ENCODE measurements around the gene FLNB.

- TF ChIP-seq CTCF (IDR thresholded peaks at IDR 0.05) (no peak), POLR2A (IDR thresholded peaks at IDR 0.05) (no peak)
Measured at GRCh38 chr3:58163234-58163633, 155.0 kb downstream of the FLNB start.
